Left lung (tissue), 10 donors: ENCODE measurements around the gene CYCS. TPM values are rescaled to one million over a fixed set of nuclear protein-coding genes. Genes with fewer than 3 reads are reported as not detected.
"Not testable (repeated sequence)": the region's sequence is repeated elsewhere in the genome, so short reads cannot be mapped to it uniquely, and the experiment has no call there.

ENCODE experiments used
- ATAC-seq: fragments of 200-7000 bp; cut with Tn5 transposase; one replicate; pipeline ENCODE4 v1.9.1; 2020; ENCODE audit warnings: moderate library complexity
- DNase-seq, 4 donors: peaks; one replicate each; pipeline ENCODE4 v3.0.0-alpha.2; 2013 to 2020
- H3K27ac ChIP-seq, 2 donors: fragments of 200-600 bp; sonication (generic) in 1 of 2; one replicate each; pipeline versions ENCODE4 v1.5.0 to v1.8.0; 2020 to 2021
- H3K27me3 ChIP-seq, 2 donors: fragments of 200-600 bp; sonication (generic) in 1 of 2; one replicate each; pipeline versions ENCODE4 v1.5.0 to v1.8.0; 2020 to 2021
- H3K36me3 ChIP-seq, 2 donors: fragments of 200-600 bp; sonication (generic) in 1 of 2; one replicate each; pipeline versions ENCODE4 v1.5.0 to v1.8.0; 2020 to 2021
- H3K4me1 ChIP-seq, 2 donors: fragments of 200-600 bp; one replicate each; pipeline ENCODE4 v1.8.0; 2021
- H3K4me3 ChIP-seq, 2 donors: fragments of 200-600 bp; sonication (generic) in 1 of 2; one replicate each; pipeline versions ENCODE4 v1.5.0 to v1.8.0; 2020 to 2021; ENCODE audit warnings: mild to moderate bottlenecking in 1 of 2
- H3K9me3 ChIP-seq, 2 donors: fragments of 200-600 bp; sonication (generic) in 1 of 2; one replicate each; pipeline versions ENCODE4 v1.5.0 to v1.8.0; 2020 to 2021
- intact Hi-C, 2 donors: fragments of 100-400 bp; cut with DNase I; formaldehyde crosslinking; loops; one replicate each; pipeline versions ENCODE4 v1.11.2 to v1.14.2; 2022
- polyA plus RNA-seq, 6 donors: library from polyadenylated mRNA; unstranded; fragments of 120-200 nt; gene quantifications; one replicate each; pipeline ENCODE4 v1.2.1, GENCODE V29; 2013; ENCODE audit not compliant: insufficient read length in 6 of 6
- total RNA-seq, 2 donors: library from RNA; stranded (reverse); fragmentation: NEBNext Ultra II Directional; extraction: Animal tissue kit (Norgen Biotek cat#: 25700); gene quantifications; one replicate each; pipeline ENCODE4 v1.2.1, GENCODE V29; 2021
- TF ChIP-seq, protein P1 (sequence below), 2 donors: fragments of 200-600 bp; sonication (generic) in 1 of 2; IDR thresholded peaks; one replicate each; pipeline versions ENCODE4 v1.5.0 to v1.8.0; 2021; ENCODE audit warnings: antibody characterized with exemption in 2 of 2
- donor health status: DM: no; HTN: yes; CAD: no.
- donor health status: DM: no; HTN: no; CAD: no.

The CYCS gene
- total and polyA plus RNA-seq, 8 donors = 60.4 to 106 (median 69.6) TPM

GRCh38 chr7:25121599-25121998 is 3.5 kb downstream of the CYCS start:
- no peaks in the 10 kb centered on the region for H3K9me3 ChIP-seq
- H3K36me3 ChIP-seq = peaks cover 0 to 48% of the 10 kb centered on the region in 2 donors
- intact Hi-C loops = no loop called here
- H3K27ac ChIP-seq = no peak overlapping the region
- DNase-seq = no peak
- TF ChIP-seq, protein P1, sequence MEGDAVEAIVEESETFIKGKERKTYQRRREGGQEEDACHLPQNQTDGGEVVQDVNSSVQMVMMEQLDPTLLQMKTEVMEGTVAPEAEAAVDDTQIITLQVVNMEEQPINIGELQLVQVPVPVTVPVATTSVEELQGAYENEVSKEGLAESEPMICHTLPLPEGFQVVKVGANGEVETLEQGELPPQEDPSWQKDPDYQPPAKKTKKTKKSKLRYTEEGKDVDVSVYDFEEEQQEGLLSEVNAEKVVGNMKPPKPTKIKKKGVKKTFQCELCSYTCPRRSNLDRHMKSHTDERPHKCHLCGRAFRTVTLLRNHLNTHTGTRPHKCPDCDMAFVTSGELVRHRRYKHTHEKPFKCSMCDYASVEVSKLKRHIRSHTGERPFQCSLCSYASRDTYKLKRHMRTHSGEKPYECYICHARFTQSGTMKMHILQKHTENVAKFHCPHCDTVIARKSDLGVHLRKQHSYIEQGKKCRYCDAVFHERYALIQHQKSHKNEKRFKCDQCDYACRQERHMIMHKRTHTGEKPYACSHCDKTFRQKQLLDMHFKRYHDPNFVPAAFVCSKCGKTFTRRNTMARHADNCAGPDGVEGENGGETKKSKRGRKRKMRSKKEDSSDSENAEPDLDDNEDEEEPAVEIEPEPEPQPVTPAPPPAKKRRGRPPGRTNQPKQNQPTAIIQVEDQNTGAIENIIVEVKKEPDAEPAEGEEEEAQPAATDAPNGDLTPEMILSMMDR (IDR thresholded peaks at IDR 0.05) = no peak
- ATAC-seq = no peak
- no peak overlapping the region for H3K4me3 ChIP-seq
- peaks cover 0 to 21% of the 10 kb centered on the region in 2 donors for H3K4me1 ChIP-seq
- H3K27me3 ChIP-seq = no peaks in the 10 kb centered on the region

DNA sequence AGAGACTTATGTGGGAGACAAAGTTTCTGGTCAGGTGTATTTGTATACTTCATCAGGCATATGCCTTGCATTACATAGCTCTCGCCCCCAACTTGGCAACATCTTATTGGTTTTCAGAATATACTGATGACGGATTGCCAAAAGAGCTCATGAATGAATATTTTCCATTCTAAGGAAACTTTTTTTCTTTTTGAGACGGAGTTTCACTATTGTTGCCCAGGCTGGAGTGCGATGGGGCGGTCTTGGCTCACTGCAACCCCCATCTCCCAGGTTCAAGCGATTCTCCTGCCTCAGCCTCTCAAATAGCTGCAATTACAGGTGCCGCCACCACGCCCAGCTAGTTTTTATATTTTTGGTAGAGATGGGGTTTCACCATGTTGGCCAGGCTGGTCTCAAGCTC is 6.0 kb downstream of the CYCS start:
- H3K4me3 ChIP-seq = no peak overlapping the region
- intact Hi-C loops = no loop called here
- H3K9me3 ChIP-seq = no peaks in the 10 kb centered on the region
- H3K36me3 ChIP-seq = peaks cover 0 to 48% of the 10 kb centered on the region in 2 donors
- no peak for DNase-seq
- no peak overlapping the region for H3K27ac ChIP-seq
- H3K27me3 ChIP-seq = no peaks in the 10 kb centered on the region
- no peak for ATAC-seq
- peaks cover 0 to 16% of the 10 kb centered on the region in 2 donors for H3K4me1 ChIP-seq
- TF ChIP-seq, protein P1 (IDR thresholded peaks at IDR 0.05) = no peak

DNA sequence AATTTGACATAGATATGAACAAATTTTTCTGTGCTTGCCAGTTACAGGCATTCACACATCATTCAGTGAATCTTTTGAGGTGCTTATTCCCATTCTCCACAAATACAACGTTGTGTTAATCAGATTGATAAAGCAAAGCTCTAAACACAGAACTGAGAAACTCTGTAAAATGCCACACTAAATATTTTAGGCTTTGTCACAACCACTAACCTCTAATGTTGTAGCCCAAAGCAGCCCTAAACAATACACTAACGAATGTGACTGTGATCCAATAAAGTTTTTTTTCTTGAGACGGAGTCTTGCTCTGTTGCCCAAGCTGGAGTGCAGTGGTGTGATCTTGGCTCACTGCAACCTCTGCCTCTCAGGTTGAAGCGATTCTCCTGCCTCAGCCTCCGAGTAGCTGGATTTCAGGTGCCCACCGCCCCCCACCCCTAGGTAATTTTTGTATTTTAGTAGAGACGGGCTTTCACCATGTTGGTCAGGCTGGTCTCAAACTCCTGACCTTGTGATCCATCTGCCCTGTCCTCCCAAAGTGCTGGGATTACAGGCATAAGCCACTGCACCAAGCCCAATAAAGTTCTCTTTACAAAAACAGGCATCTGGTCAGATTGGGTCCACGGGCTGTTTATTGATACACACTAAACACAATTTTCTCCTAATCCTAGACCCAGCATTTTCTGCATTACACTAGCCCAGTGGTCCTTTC is 6.9 kb downstream of the CYCS start:
- DNase-seq (no peak), ATAC-seq (no peak)
- Histone ChIP-seq H3K27me3 (no peaks in the 10 kb centered on the region), H3K27ac (no peak overlapping the region), H3K4me1 (peaks cover 0 to 9% of the 10 kb centered on the region in 2 donors), H3K4me3 (no peak overlapping the region), H3K36me3 (peaks cover 0 to 46% of the 10 kb centered on the region in 2 donors), H3K9me3 (no peaks in the 10 kb centered on the region)
- TF ChIP-seq, protein P1 (IDR thresholded peaks at IDR 0.05) = no peak
- intact Hi-C loops = no loop called here

- ATAC-seq (no peak), DNase-seq (no peak)
- H3K4me1 ChIP-seq = peaks cover 0 to 1% of the 10 kb centered on the region in 2 donors
- H3K36me3 ChIP-seq = peaks cover 0 to 39% of the 10 kb centered on the region in 2 donors
- no peak overlapping the region for H3K4me3 ChIP-seq
- intact Hi-C loops = no loop called here
- no peaks in the 10 kb centered on the region for H3K9me3 ChIP-seq
- no peak overlapping the region for H3K27ac ChIP-seq
- TF ChIP-seq, protein P1 (IDR thresholded peaks at IDR 0.05) = no peak
- H3K27me3 ChIP-seq = no peaks in the 10 kb centered on the region
Observed at GRCh38 chr7:25117226-25118047, 7.6 kb downstream of the CYCS start.

DNA sequence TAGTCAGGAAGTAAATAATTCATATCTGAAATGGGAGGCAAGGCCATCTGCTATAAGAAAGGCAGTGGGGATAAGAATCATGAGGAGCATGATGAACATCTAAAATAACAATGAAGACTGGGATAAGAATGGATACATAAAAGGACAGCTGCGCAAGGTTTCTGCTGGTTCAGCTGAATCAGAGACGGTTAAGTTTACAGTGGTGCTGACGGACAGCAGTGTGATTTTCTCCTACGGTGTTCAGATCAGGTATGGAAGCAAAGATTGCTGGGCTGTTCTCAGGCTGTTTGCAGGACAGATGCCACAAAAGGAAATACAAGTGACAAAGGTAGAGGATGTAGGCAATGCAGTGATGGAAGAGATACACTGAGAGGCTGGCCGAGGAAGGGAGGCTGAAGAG is 8.4 kb downstream of the CYCS start:
- Histone ChIP-seq H3K27me3 (no peaks in the 10 kb centered on the region), H3K36me3 (peaks cover 0 to 30% of the 10 kb centered on the region in 2 donors), H3K4me3 (no peak overlapping the region), H3K4me1 (no peaks in the 10 kb centered on the region), H3K9me3 (no peaks in the 10 kb centered on the region), H3K27ac (no peak overlapping the region)
- TF ChIP-seq, protein P1 (IDR thresholded peaks at IDR 0.05) = no peak
- intact Hi-C loops = no loop called here
- DNase-seq (no peak), ATAC-seq (no peak)

GRCh38 chr7:25110514-25110913 is 14.5 kb downstream of the CYCS start:
- H3K27ac ChIP-seq, H3K4me1 ChIP-seq, H3K27me3 ChIP-seq, intact Hi-C loops, H3K4me3 ChIP-seq, H3K36me3 ChIP-seq, DNase-seq, ATAC-seq, H3K9me3 ChIP-seq: not testable (repeated sequence)
